ENCODE data around the gene ITK.

The ITK gene

DNA sequence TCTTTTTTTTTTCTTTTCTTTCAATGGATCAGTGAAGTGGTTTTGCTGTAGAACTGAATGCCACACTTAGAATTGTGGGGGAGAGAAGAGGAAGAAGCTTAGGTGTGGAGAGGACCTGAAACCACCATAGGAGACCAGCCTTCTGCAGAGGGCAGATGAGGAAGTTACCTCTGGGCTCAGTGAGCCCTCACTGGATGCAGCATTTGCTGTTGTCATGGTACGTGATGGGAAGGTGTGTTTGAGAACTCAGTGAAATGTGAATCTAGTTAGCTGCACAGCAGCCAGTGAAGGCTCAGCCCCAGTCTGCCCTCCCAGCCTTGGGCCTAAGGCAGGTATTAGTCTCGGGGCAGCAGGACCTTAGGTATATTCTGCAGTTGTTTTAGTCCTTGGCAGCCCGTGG is 102.8 kb downstream of the ITK start:
- DNase-seq = no peak

DNA sequence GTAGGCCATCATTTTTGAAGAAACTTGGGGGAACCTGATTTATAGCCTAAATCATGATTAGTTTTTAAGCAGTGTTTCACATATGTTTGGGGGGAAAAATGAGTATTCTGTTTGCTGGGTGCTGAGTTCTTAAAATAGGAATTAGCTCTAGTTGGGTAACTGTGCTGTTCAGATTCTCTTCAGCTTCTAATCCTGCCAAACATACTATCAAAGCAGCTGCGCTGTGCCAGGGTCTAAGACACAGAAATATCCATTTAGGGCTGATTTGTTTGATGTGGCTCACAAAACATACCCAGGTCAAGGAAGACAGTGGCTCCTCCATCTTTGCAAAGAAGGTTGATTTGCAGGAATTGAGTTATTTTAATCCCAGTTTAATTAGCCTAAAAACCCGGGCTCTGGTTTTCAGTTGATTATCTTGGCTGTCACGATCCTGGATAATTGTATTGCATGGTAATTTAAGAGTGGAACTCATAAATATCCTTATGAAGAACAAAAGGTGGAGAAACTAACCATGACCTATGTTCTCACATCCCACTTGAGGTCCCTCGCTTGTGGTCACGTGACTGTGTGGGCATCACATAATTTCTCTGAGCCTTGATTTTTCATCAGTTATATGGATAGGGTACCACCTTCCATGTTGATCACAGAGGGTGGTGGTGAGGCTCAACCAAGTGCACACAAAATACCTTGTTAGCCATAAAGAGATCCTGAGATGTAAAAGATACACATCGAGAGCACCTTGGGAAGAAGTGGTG is 104.0 kb downstream of the ITK start:
- DNase-seq = no peak

GRCh38 chr5:157285310-157286035 is 104.8 kb downstream of the ITK start:
- no peak for DNase-seq

DNA sequence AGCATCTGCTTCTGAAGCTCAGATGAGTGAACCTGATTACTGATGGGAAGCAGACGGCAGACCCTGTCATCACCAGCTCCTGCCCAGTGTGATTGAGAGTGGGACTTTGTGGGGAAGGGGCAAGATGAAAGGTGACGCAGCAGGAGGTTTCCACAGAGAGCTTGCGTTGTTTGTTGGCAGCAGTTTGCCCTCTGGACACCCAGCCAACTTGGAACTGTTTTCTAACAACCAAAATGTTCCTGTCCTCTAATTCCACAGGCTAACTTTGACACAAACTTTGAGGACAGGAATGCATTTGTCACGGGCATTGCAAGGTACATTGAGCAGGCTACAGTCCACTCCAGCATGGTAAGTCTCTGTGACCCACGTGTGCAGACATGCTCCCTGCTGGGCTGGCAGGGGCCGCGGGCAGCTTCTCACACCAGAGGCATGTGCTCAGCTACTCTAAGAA is 106.1 kb downstream of the ITK start:
- DNase-seq = no peak

GRCh38 chr5:157288405-157289163 is 107.9 kb downstream of the ITK start:
- no peak for DNase-seq

GRCh38 chr5:157289164-157289819 is 108.7 kb downstream of the ITK start:
- no peak for DNase-seq

DNA sequence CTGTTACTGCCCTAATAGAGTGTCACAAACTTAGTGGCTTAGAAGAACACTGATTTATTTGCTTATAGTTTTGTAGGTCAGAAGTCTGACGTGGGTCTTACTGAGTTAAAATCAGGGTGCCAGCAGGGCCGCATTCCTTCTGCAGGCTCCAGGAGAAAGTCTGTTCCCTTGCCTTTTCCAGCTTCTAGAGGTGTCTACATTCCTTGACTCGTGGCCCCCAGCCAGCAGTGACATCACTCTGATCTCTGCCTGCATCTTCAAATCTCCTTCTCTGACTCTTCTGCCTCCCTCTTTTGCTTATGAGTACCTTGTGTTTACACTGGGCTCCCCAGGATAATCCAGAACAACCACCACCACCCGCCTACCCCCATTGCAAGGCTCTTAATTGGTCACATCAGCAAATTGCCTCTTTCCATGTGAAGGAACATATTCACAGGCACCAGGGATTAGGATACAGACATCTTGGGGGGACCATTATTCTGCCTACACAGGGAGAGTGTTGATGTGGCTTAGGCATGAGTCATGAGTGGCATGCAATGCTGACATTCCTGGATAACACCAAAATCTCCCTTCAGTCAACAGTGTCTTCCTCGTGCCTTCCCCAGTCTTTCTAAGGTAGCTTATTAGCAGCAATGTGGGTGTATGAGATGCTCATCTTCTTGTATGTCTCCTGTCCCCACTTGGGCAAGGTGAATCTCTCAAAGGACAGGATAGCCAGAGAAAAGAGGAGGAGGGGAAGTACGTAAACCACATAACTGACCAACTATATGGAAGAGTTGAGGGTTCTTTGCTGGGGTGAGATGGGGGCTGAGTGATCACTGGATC is 109.7 kb downstream of the ITK start:
- peak; percentile 90 for DNase-seq

- DNase-seq = peak; percentile 55
Observed at GRCh38 chr5:157290981-157291711, 110.5 kb downstream of the ITK start.

DNA sequence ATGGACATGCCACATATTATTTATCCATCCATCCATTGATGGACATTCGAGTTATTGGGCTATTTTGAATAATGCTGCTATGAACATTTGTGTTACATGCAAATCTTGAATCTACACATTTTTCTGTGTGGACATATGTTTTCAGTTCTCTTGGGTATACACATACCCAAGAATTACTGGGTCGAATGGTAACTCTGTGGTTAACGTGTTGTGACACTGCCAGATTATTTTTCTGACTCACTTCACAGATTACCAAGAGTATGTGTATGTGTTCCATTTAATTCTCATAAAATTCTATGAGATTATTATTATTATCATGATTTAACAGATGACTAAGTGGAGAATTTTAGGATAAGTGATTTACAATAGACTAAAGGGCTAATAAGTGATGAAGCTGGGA is 112.0 kb downstream of the ITK start:
- peak; percentile 40 for DNase-seq

DNA sequence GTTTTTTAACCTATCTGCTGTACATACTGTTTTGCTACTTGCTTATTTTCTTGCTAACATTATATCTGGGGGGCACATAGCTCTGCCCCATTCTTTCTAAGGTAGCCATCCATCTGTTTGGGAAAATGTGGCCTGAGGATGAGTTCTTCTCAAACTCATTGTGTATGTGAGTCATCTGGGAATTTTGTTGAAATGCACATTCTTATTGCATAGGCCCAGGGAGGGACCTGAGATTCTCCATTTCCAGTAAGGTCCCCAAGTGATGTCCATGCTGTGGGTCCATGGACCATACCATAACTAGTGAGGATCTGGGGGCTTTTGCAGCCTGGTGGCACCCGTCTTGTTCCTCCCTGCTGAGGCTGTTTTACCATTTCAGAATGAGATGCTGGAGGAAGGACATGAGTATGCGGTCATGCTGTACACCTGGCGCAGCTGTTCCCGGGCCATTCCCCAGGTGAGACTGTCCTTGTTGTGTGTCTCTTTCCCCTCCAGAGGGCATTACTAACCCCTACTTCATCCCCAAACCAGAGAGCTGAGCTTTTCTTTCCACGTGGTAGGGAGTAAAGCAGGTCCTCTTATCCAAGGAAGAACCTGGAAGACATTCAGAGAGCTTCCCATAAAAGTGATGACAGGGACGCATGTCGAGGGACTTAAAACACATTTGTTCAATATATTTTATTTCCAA is 113.9 kb downstream of the ITK start:
- DNase-seq = peak; percentile 20

DNA sequence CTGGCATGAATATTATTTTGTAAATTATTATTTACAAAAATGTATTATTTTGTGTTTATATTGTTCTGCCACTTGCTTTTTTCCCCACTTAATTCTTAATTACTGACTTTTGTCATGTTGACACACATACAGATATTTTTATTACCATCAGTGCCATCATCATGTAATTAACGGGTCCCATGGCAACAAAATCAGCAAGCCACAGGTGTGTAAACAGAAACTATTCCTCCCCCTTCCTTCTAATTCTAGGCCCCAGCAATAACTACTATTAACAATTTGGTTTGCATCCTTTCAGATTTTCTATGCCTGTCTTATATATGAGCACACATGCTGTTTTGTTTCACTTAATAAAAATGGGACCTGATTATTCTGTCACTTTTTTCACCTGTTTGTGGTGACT is 114.6 kb downstream of the ITK start:
- DNase-seq = no peak

DNA sequence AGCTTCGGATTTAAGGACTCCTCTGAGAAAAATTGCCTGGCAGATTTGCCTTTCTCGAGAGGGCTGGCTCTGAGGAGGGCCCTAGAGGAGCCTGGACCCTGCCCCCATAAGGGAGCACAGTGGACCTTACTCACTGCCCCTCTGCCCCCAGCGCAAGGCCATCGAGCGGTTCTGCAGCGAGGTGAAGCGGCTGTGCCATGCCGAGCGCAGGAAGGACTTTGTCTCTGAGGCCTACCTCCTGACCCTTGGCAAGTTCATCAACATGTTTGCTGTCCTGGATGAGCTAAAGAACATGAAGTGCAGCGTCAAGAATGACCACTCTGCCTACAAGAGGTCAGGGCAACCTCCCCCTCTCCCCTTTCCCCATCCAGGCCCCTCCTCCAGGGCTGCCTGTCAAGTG is 119.9 kb downstream of the ITK start:
- no peak for DNase-seq

- DNase-seq = no peak
Observed at GRCh38 chr5:157301066-157301465, 120.4 kb downstream of the ITK start.

DNA sequence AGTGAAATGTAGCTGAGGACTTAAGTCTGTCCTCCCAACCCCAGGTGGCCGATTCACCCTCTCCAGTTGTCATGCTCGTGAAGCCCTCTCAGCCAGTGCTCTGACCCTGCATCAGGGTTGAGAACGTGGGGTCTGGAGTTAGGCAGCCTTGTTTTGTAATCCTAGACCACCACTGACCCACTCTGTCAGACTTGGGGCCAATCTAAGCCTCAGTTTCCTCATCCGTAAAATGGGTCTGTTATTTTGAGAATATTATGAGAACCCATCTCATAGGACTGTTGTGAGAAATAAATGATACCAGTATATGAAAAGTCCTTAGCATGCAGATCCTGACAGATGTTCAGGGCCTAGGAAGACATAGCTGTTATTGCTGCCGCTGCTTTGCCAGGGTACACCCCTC is 122.4 kb downstream of the ITK start:
- no peak for DNase-seq

GRCh38 chr5:157303667-157304327 is 123.2 kb downstream of the ITK start:
- DNase-seq = no peak
